NCI-H460 (cell line): ENCODE data around the gene FOXI3. TPM values are rescaled to one million over a fixed set of nuclear protein-coding genes. Genes with fewer than 3 reads are reported as not detected.
"Not testable (repeated sequence)": the region's sequence is repeated elsewhere in the genome, so short reads cannot be mapped to it uniquely, and the experiment has no call there.

Source experiments
- DNase-seq: peaks from one replicate; pipeline ENCODE4 v3.0.0-alpha.2; 2016; ENCODE audit warnings: low read depth; ENCODE audit errors: extremely low read depth
- small RNA-seq, 2 experiments: library from RNA; depleted of rRNA; stranded (forward); fragments of <200 nt; gene quantifications; one replicate each; pipeline ENCODE3, GENCODE V24; 2014
- total RNA-seq: library from RNA; depleted of rRNA; stranded (reverse); fragments of >200 nt; shearing (Covaris generic); gene quantifications from 2 replicates; pipeline ENCODE4 v1.2.3, GENCODE V29; 2014; rRNA removed

Gene FOXI3
- total RNA-seq, 1 experiment from 2014 or later = not detected

- DNase-seq = no peak
Observed at GRCh38 chr2:88443353-88443938, 9.0 kb downstream of the FOXI3 start.

DNA sequence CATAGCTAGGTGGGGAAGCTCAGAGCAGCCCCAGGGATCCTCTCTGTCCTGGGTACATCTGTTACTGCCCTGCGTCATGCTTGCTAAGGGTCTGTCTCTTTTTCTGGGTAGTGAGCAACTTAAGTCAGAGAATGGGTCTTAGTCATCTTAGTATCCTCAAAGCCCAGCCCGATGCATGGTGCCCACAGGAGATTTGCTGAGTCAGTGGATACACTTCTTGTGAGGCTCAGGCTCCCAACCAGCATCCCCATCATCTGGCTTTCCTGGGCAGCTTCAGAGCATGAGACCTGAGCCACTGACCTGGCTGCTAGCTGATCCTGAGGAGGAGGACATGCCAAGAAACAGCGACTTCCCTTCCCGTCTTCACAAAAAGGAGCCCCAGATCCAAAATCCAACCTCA is 10.0 kb downstream of the FOXI3 start:
- no peak for DNase-seq

DNA sequence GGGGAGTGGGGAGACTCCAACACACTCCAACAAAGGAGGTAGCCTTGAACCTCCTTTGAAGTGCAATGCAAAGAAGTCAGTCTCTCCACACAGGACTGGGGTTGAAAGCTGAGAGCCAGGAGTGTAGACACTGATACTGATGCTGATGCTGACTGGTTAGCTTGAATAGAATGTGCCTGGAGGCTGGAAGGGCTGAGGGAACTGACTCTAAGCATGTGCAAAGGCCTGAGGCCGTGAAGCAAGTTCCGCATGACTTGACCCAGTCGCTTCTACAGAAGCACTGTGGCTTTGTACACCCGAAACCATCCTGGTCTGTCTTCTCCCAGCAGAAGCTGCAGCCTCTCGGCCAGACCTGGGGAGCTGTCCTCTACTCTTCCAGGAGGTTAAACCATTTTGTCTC is 10.4 kb downstream of the FOXI3 start:
- DNase-seq = no peak

DNA sequence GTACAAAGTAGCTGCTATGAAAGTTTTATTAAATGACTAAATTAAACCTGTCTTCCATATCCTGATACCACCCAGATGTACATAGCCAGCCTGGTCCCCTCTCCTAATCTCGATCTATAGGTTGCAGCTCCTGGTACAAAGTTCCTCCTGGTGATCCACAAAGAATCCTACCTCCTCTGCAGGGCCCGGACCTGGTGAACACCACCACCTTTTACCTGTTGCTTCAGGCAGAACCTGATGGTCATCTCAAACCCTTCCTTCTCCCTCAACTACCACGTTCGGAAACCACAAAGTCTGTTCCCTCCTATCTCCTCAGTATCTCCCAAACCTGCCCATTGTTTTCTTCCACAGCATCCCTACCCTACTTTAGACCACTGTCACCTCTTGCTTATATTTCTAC is 15.5 kb downstream of the FOXI3 start:
- DNase-seq = no peak

GRCh38 chr2:88429929-88430328 is 22.6 kb downstream of the FOXI3 start:
- DNase-seq = no peak

DNA sequence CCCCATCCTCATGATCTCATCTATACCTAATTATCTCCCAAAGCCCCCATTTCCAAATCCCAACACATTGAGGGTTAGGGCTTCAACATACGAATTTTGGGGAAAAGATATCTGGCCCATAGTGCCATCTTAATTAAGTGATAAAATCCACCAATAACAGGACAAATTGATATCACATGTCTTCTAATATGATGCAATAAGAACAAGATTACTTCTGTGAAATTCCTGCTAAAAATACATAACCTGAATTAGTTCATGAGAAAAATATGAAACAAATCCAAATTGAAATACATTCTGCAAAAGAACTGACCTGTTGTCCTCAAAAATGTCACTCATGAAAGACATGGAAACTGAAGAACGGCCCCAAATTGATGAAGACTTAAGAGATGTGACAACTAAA is 28.8 kb downstream of the FOXI3 start:
- DNase-seq = no peak

GRCh38 chr2:88419051-88419450 is 33.4 kb downstream of the FOXI3 start:
- DNase-seq = not testable (repeated sequence)

- no peak for DNase-seq
Observed at GRCh38 chr2:88416016-88416663, 36.4 kb downstream of the FOXI3 start.

DNA sequence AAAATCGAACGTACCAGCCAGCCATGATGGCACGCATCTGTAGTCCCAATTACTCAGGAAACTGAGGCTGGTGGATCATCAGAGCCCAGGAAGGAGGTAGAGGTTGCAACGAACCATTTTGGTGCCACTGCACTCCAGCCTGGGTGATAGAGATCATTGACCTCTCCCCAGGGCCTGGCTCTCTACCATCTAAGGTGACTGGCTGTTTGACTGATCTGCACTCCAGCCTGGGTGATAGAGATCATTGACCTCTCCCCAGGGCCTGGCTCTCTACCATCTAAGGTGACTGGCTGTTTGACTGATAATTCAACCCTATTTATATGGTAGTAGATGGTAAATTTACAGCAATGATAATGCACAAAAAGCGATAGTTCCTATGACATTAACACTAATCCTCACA is 43.6 kb downstream of the FOXI3 start:
- not testable (repeated sequence) for DNase-seq

- no peak for DNase-seq
Observed at GRCh38 chr2:88400037-88400767, 52.3 kb downstream of the FOXI3 start.

DNA sequence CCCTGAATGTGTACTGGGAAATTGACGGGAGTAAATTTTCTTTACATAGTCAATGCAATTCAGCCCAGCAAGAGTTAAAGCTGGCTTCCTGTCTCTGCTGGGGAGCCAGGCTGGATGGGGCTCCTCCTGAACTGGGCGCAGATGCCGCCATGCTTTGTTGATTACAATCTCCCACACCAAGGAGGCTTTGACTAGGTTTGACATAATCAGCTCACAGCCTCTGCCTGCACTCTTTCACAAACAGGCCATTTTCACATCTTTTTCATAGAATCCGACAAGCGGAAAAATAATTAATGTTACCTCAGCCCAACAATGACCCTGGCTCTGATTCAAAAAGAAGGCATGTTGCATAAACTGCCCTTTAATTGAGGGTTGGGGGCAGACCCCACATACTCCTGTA is 54.3 kb downstream of the FOXI3 start:
- no peak for DNase-seq

Small RNA genes lying within 50 kb of the gene (small RNA-seq; reads per million reads assigned to genes)
- 0 reads per million in 2 experiments for gene RNU6-1007P

Other genes starting within 250 kb of the FOXI3 start
- 12.1 and 14.3 TPM in 2 replicates for gene EIF2AK3, start 174.8 kb upstream of the FOXI3 start, total RNA-seq
- gene RPIA, start 239.0 kb upstream of the FOXI3 start, total RNA-seq = 13.4 and 13.6 TPM in 2 replicates